Lower leg skin (tissue), 3 donors: ENCODE measurements around the gene ZNF430.

Experiments
- CTCF ChIP-seq, 3 donors: fragments of 450-650 bp; IDR thresholded peaks; one replicate each; pipeline ENCODE4 v1.5.1; 2016; ENCODE audit warnings: antibody characterized with exemption in 3 of 3, mild to moderate bottlenecking in 3 of 3, moderate library complexity in 2 of 3
- POLR2A ChIP-seq, 2 donors: fragments of 450-650 bp; IDR thresholded peaks; one replicate each; pipeline ENCODE4 v1.6.1; 2016 to 2017; ENCODE audit warnings: antibody characterized with exemption in 2 of 2, mild to moderate bottlenecking in 1 of 2, moderate library complexity in 1 of 2

- TF ChIP-seq CTCF (IDR thresholded peaks at IDR 0.05), result no peak
- no peak for TF ChIP-seq POLR2A (IDR thresholded peaks at IDR 0.05)
These were observed 67.4 kb downstream of the ZNF430 start for GRCh38 chr19:21087871-21088270.
